GM19240 (cell line): Measurements from ENCODE around the gene SLC27A3.
A peak's percentile ranks its signal among the peaks of the same experiment; 100 is the strongest.
"Not testable (repeated sequence)": the region's sequence is repeated elsewhere in the genome, so short reads cannot be mapped to it uniquely, and the experiment has no call there.

Source experiments
- DNase-seq: peaks from one replicate; pipeline ENCODE4 v3.0.0; 2011; ENCODE audit warnings: low spot score; ENCODE audit not compliant: insufficient read length

The SLC27A3 gene

DNA sequence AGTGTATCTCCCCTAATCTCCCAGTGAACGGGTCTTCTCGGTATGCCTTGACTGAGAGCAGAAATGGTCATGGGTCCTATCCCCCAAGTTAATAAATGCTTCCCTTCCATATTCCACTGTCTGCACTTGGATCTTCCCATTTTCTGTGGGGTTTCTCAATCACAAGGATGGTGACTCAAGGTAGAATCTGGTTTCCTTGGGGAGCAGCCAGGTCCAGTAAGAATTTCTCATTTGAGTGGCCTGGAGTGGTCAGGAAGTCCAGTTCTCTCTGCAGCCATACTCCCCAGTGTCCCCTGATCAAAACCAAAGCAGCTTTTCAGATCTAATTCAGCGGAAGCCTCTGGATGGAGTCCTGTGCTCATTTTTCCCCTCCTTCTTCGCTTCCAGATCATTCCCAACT is 14.8 kb upstream of the SLC27A3 start:
- DNase-seq: no peak

DNA sequence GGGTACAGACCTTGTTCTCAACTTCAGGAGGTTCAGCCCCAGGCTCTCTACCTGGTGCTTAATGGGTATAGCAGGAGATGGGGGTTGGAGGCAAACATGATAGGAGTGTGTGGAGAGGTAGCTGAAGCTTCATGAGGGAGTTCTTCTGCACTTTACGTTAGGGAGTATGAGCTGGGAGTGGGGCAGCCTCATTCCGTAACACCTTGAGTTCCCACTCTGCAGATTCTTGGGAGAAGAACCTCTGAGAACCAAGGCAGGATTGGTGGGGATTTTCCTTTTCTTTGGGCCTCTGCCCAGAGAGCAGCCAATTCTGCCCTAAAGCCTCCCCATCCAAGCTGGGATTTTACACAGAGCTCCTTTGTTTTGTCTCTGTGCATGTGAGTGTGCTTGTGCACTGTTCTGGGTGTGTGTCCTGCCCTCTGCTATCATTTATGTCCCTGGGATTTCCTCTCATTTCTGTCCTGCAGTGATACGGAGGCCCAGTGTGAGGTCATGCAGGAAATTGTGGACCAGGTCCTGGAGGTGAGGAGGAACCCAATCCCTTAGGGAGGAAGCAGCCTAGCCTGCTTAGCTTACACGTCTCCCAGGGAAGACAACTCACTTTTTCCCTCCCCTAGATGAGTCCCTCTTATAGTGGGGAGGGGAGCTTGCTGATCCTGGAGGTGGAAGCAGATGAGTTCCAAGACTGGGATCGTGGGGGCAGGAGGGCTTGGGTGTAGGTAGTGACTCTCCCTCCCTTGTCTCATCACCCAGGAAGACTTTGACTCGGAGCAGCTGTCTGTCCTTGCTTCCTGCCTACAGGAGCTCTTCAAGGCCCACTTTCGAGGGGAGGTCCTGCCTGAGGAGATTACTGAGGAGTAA is 11.6 kb upstream of the SLC27A3 start:
- no peak for DNase-seq

GRCh38 chr1:153764310-153764709 is 10.9 kb upstream of the SLC27A3 start:
- no peak for DNase-seq

GRCh38 chr1:153766663-153767062 is 8.5 kb upstream of the SLC27A3 start:
- DNase-seq: not testable (repeated sequence)

DNA sequence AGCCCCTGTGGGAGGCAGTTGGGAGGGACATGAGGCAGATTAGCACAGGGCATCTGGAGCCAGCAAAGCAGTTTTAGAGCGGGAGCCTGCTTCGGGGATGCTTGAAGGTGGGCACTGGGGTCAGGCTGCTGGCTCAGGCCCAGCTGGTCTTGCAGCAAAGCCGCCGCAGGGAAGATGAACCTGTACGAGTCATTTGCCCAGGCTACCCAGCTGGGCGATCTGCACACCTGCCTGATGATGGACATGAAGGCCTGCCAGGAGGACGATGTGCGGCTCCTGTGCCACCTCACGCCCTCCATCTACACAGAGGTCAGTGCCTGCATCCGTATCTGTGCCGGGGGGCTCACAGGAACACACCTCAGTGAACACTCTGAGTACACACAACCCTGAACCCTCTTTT is 7.7 kb upstream of the SLC27A3 start:
- DNase-seq: no peak

- no peak for DNase-seq
Observed at GRCh38 chr1:153768316-153769181, 6.7 kb upstream of the SLC27A3 start.

GRCh38 chr1:153769221-153769620 is 6.0 kb upstream of the SLC27A3 start:
- DNase-seq: no peak

DNA sequence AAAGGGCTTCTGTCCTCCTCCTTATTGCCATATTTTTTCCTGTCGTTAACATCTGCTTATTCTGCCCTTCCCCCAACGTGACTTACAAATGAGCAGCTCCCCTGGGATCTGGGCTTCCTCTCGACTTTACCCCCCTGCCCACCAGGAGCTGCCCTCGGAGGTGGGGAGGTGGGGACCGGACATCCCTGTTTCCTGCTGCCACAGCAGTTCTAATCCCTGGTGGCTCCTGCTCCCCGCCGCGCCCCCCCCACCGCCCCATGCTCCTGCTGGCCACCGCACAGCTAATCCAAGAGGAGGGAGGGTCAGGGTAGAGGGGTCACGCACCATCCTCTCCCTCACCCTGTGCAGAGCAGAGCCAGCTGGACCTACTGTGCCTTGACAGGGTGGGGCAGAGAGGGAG is 4.4 kb upstream of the SLC27A3 start:
- no peak for DNase-seq

GRCh38 chr1:153771261-153771660 is 3.9 kb upstream of the SLC27A3 start:
- no peak for DNase-seq

GRCh38 chr1:153771841-153772593 is 3.2 kb upstream of the SLC27A3 start:
- DNase-seq: no peak

DNA sequence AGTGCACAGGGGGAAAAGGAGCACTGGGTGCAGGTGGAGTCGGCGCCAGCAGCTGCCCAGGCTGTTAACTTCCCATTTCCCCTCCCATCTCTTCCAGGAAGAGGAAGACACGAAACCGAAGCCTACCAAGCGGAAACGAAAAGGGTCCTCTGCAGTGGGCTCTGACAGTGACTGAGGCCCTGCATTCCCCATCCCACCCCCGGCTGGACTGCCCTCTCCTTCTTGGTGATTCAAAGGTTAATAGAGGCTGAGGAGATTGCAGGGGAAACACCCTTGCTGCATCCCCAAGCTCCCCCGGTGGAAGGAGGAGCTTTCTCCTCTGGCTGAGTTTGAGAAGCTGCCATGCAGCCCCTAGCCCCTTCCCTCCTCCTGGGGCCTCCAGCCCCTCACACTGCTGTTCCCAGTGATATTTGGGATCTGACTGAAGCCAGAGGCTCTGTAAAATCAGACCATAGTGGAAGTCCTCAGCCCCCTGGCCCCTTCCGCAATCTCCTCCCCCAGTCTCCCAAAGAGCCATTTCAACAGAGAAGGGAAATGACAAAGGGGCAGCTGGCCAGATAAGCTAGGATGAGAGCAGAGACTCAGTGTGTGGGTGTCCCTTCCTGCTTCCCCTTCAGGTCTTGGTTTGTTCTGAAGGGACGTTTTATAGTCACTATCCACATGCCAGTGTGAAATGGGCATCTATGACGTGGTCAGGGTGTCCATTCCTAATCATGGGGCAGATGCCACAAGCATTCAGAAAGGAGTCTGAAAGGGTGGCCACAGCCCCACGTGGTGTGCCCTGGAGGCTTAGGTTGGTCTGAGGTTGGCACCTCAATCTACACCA is 1.9 kb upstream of the SLC27A3 start:
- no peak for DNase-seq

- DNase-seq: no peak
Observed at GRCh38 chr1:153774026-153774595, 1.1 kb upstream of the SLC27A3 start.

GRCh38 chr1:153775458-153776327 is 486 bp downstream of the SLC27A3 start:
- DNase-seq: peak; percentile 32

- no peak for DNase-seq
Observed at GRCh38 chr1:153776352-153776751, 1.1 kb downstream of the SLC27A3 start.

- DNase-seq: no peak
Observed at GRCh38 chr1:153776845-153777370, 1.7 kb downstream of the SLC27A3 start.

DNA sequence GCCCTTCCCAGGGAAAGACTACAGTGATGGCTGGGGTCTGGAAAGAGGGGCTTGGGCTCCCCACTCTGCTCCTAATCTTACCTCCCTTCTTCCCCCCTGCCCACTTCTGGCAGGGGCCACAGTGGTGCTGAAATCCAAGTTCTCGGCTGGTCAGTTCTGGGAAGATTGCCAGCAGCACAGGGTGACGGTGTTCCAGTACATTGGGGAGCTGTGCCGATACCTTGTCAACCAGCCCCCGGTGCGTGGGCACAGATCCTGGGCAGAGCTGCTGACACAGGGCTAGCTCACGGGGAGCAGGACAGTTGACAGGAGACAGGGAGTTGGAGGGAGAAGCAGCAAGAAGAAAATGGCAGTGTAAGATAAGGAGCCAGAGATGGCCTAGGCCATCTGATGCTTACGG is 2.4 kb downstream of the SLC27A3 start:
- no peak for DNase-seq

GRCh38 chr1:153778051-153778823 is 3.0 kb downstream of the SLC27A3 start:
- DNase-seq: no peak

DNA sequence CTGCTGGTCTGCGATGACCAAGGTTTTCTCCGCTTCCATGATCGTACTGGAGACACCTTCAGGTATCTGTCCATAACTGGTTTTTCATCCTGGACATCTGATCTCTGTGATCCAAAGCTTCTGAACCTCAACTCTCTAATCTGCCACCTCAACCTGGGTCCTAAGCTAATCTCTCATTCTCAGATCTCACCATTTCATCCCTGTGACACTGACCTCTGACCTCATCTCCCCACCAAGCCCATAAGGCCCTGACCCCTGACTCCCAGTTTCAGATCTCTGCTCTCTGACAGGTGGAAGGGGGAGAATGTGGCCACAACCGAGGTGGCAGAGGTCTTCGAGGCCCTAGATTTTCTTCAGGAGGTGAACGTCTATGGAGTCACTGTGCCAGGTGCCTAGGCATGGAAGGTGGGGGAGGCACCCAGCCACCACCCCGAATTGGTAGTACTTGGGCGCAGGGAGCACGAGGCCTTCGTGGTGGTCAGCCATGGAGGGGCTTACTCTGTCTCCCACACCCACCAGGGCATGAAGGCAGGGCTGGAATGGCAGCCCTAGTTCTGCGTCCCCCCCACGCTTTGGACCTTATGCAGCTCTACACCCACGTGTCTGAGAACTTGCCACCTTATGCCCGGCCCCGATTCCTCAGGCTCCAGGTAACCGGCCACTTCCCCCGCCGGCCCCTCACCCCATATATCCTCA is 3.8 kb downstream of the SLC27A3 start:
- DNase-seq: no peak
